IMR-90 (cell line): Measurements from ENCODE around the gene B4GALNT3. TPM values are rescaled to one million over a fixed set of nuclear protein-coding genes. Genes with fewer than 3 reads are reported as not detected.

ENCODE experiments used
- ATAC-seq: fragments of 200-7000 bp; cut with Tn5 transposase; 2 replicates; pipeline ENCODE4 v1.9.1; 2020; ENCODE audit warnings: low read depth, mild to moderate bottlenecking, moderate library complexity
- BruUV-seq: library from RNA; stranded (reverse); fragments of 400-500 nt; replicated peaks from 2 replicates; lab custom pipeline; 2021; lab: Mats Ljungman, UMichigan
- CTCF ChIA-PET: fragments of 300-600 bp; formaldehyde crosslinking; extraction: SDS; loops from one replicate; lab custom pipeline; 2021; ENCODE audit warnings: antibody characterized with exemption; lab: Yijun Ruan, JAX
- POLR2A ChIA-PET: fragments of 300-600 bp; sonication (Branson Sonifier 250); formaldehyde crosslinking; loops from one replicate; lab custom pipeline; 2022; ENCODE audit warnings: antibody characterized with exemption; ENCODE audit not compliant: unreplicated experiment; lab: Charles Lee
- DNase-seq: peaks from one replicate; pipeline ENCODE4 v3.0.0; 2013
- H2AFZ ChIP-seq: replicated peaks from 2 replicates; pipeline ENCODE3; 2013; ENCODE audit warnings: low read length, mild to moderate bottlenecking; ENCODE audit not compliant: poor library complexity
- H2AK5ac ChIP-seq: 2 replicates; pipeline ENCODE4 v1.6.1; 2013; ENCODE audit warnings: low read depth, low read length, inconsistent platforms
- H2AK9ac ChIP-seq: replicated peaks from 2 replicates; pipeline ENCODE3; 2013; ENCODE audit warnings: mild to moderate bottlenecking, low read depth, low read length, moderate library complexity; ENCODE audit not compliant: poor library complexity
- H2BK120ac ChIP-seq: 2 replicates; pipeline ENCODE4 v1.6.1; 2013; ENCODE audit warnings: low read depth, low read length, inconsistent platforms
- H2BK15ac ChIP-seq: 3 replicates; pipeline ENCODE4 v1.6.1; 2013; ENCODE audit warnings: low read depth, low read length, inconsistent platforms
- H2BK20ac ChIP-seq: 2 replicates; pipeline ENCODE4 v1.6.1; 2013; ENCODE audit warnings: low read depth, mild to moderate bottlenecking, inconsistent platforms, low read length, moderate library complexity
- H2BK5ac ChIP-seq: 2 replicates; pipeline ENCODE4 v1.6.1; 2013; ENCODE audit warnings: mild to moderate bottlenecking, low read depth, low read length, inconsistent platforms; ENCODE audit not compliant: poor library complexity, severe bottlenecking
- H3K14ac ChIP-seq: replicated peaks from 2 replicates; pipeline ENCODE4 v1.6.1; 2013; ENCODE audit warnings: low read depth, low read length, inconsistent platforms
- H3K18ac ChIP-seq: 2 replicates; pipeline ENCODE4 v1.6.1; 2013; ENCODE audit warnings: low read depth, low read length, control low read depth
- H3K23ac ChIP-seq: 2 replicates; pipeline ENCODE4 v1.6.1; 2013; ENCODE audit warnings: low read depth, low read length, inconsistent platforms
- H3K27ac ChIP-seq: 2 replicates; pipeline ENCODE4 v1.5.1; 2013; ENCODE audit warnings: mild to moderate bottlenecking, control low read depth, low read length; ENCODE audit not compliant: insufficient read depth
- H3K27me3 ChIP-seq: 2 replicates; pipeline ENCODE4 v1.6.1; 2013; ENCODE audit warnings: low read length; ENCODE audit not compliant: control insufficient read depth, insufficient read depth
- H3K36me3 ChIP-seq: 2 replicates; pipeline ENCODE4 v1.6.1; 2013; ENCODE audit warnings: low read length, mixed read lengths; ENCODE audit not compliant: control insufficient read depth, insufficient read depth
- H3K4ac ChIP-seq: 2 replicates; pipeline ENCODE4 v1.6.1; 2013; ENCODE audit warnings: low read depth, low read length, inconsistent platforms
- H3K4me1 ChIP-seq: 2 replicates; pipeline ENCODE4 v1.6.1; 2013; ENCODE audit warnings: low read length, mixed read lengths; ENCODE audit not compliant: control insufficient read depth, insufficient read depth
- H3K4me2 ChIP-seq: 2 replicates; pipeline ENCODE4 v1.6.1; 2013; ENCODE audit warnings: low read depth, mild to moderate bottlenecking, control low read depth, low read length, moderate library complexity
- H3K4me3 ChIP-seq: 2 replicates; pipeline ENCODE4 v1.5.1; 2013; ENCODE audit warnings: low read depth, mild to moderate bottlenecking, control low read depth, low read length, moderate library complexity; ENCODE audit not compliant: insufficient read depth
- H3K56ac ChIP-seq: 2 replicates; pipeline ENCODE4 v1.6.1; 2013; ENCODE audit warnings: low read length, inconsistent platforms; ENCODE audit not compliant: insufficient read depth; ENCODE audit errors: extremely low read depth
- H3K79me1 ChIP-seq, 2 experiments: 2 replicates each; pipeline ENCODE4 v1.6.1; 2013; ENCODE audit warnings: low read length in 2 of 2, inconsistent platforms in 1 of 2, low read depth in 1 of 2
- H3K9ac ChIP-seq: 2 replicates; pipeline ENCODE4 v1.6.1; 2013; ENCODE audit warnings: low read depth, low read length, control low read depth
- H3K9me1 ChIP-seq: 2 replicates; pipeline ENCODE4 v1.6.1; 2013; ENCODE audit warnings: low read length, inconsistent platforms; ENCODE audit not compliant: insufficient read depth
- H3K9me3 ChIP-seq: 2 replicates; pipeline ENCODE4 v1.6.1; 2013; ENCODE audit warnings: low read length; ENCODE audit not compliant: control insufficient read depth, insufficient read depth
- H4K20me1 ChIP-seq: 2 replicates; pipeline ENCODE4 v1.6.1; 2013; ENCODE audit warnings: low read length, inconsistent platforms; ENCODE audit not compliant: insufficient read depth
- H4K5ac ChIP-seq: 2 replicates; pipeline ENCODE4 v1.6.1; 2013; ENCODE audit warnings: mild to moderate bottlenecking, low read depth, low read length, control low read depth
- H4K8ac ChIP-seq, 2 experiments: 2 replicates each; pipeline ENCODE4 v1.6.1; 2013; ENCODE audit warnings: low read depth in 2 of 2, low read length in 2 of 2, control low read depth in 1 of 2, inconsistent platforms in 1 of 2
- H4K91ac ChIP-seq: 2 replicates; pipeline ENCODE4 v1.6.1; 2013; ENCODE audit warnings: low read depth, low read length, inconsistent platforms; ENCODE audit not compliant: insufficient read depth
- BHLHE40 ChIP-seq: fragments of 150-350 bp; IDR thresholded peaks from 2 replicates; pipeline ENCODE4 v1.6.1; 2016; ENCODE audit warnings: mild to moderate bottlenecking, low read depth, low read length
- CEBPB ChIP-seq: IDR thresholded peaks from 2 replicates; pipeline ENCODE4 v1.6.1; 2012; ENCODE audit warnings: low read depth, low read length, improper control_type of control experiment
- CHD1 ChIP-seq: IDR thresholded peaks from 2 replicates; pipeline ENCODE4 v1.6.1; 2012; ENCODE audit warnings: low read depth, low read length, improper control_type of control experiment
- CTCF ChIP-seq: conservative IDR thresholded peaks from 2 replicates; pipeline ENCODE4 v1.5.1; 2012; ENCODE audit warnings: mild to moderate bottlenecking, low read depth, low read length, improper control_type of control experiment
- ELK1 ChIP-seq: fragments of 150-350 bp; IDR thresholded peaks from 2 replicates; pipeline ENCODE4 v1.6.1; 2016; ENCODE audit warnings: low read depth, mild to moderate bottlenecking, low read length, moderate library complexity, borderline replicate concordance
- FOS ChIP-seq: fragments of 150-350 bp; IDR thresholded peaks from 2 replicates; pipeline ENCODE4 v1.6.1; 2016; ENCODE audit warnings: low read depth, low read length
- MAFK ChIP-seq: IDR thresholded peaks from 2 replicates; pipeline ENCODE4 v1.6.1; 2012; ENCODE audit warnings: low read depth, low read length, improper control_type of control experiment
- MAZ ChIP-seq: IDR thresholded peaks from 2 replicates; pipeline ENCODE4 v1.6.1; 2012; ENCODE audit warnings: low read depth, mild to moderate bottlenecking, low read length, improper control_type of control experiment, moderate library complexity, borderline replicate concordance
- MXI1 ChIP-seq: IDR thresholded peaks from 2 replicates; pipeline ENCODE4 v1.6.1; 2012; ENCODE audit warnings: low read depth, mild to moderate bottlenecking, low read length, moderate library complexity, borderline replicate concordance
- NFE2L2 ChIP-seq: fragments of 150-350 bp; IDR thresholded peaks from 2 replicates; pipeline ENCODE4 v1.6.1; 2016; ENCODE audit warnings: low read depth, mild to moderate bottlenecking, low read length
- POLR2A ChIP-seq: IDR thresholded peaks from 2 replicates; pipeline ENCODE4 v1.6.1; 2012; ENCODE audit warnings: mild to moderate bottlenecking, low read depth, low read length
- RAD21 ChIP-seq: IDR thresholded peaks from 2 replicates; pipeline ENCODE4 v1.6.1; 2012; ENCODE audit warnings: low read length, improper control_type of control experiment
- RCOR1 ChIP-seq: IDR thresholded peaks from 2 replicates; pipeline ENCODE4 v1.6.1; 2012; ENCODE audit warnings: mild to moderate bottlenecking, low read length, improper control_type of control experiment; ENCODE audit not compliant: insufficient replicate concordance
- RFX5 ChIP-seq: IDR thresholded peaks from 2 replicates; pipeline ENCODE4 v1.8.0; 2012; ENCODE audit warnings: low read depth, mild to moderate bottlenecking, low read length, moderate library complexity
- SMC3 ChIP-seq: fragments of 150-350 bp; IDR thresholded peaks from 2 replicates; pipeline ENCODE4 v1.6.1; 2016; ENCODE audit warnings: low read depth, mild to moderate bottlenecking, antibody characterized with exemption, low read length, moderate library complexity
- WGBS, 2 experiments: methylation state at CpG; one replicate each; pipeline versions ENCODE4 v1.1.5 to v1.1.7; 2013; ENCODE audit warnings: missing lambda C conversion rate in 2 of 2; ENCODE audit not compliant: insufficient read length in 1 of 2; ENCODE audit errors: extremely low coverage in 2 of 2; 5-methylcytosine and 5-hydroxymethylcytosine counted together
- dilution Hi-C: fragments of 300-500 bp; cut with HindIII; formaldehyde crosslinking; loops from one replicate; pipeline ENCODE4 v1.14.3; 2018; ENCODE audit warnings: low sequenced_read_pairs; ENCODE audit not compliant: unreplicated experiment
- in situ Hi-C: fragments of 300-500 bp; cut with MboI; formaldehyde crosslinking; loops from 3 replicates; pipeline ENCODE4 v1.14.3; 2019; ENCODE audit warnings: low sequenced_read_pairs, inconsistent platforms, mixed read lengths
- intact Hi-C: fragments of 100-400 bp; cut with micrococcal nuclease; formaldehyde crosslinking; loops from 2 replicates; pipeline ENCODE4 v1.10.0; 2022
- polyA plus RNA-seq, 3 experiments: library from polyadenylated mRNA; depleted of rRNA; stranded (reverse); fragments of >200 nt; gene quantifications; 2 replicates each; pipeline ENCODE4 v1.2.3, GENCODE V29; 2012; ENCODE audit warnings: low replicate concordance in 1 of 3
- total RNA-seq: library from RNA; depleted of rRNA; stranded (reverse); fragments of >200 nt; gene quantifications from 2 replicates; pipeline ENCODE4 v1.2.3, GENCODE V29; 2012

Gene B4GALNT3
- total and polyA plus RNA-seq, 2 of the 4 experiments (the other 2 are of a cell fraction): not detected

- dilution Hi-C loops (no loop called here), in situ Hi-C loops (loop anchor here (5.0 kb wide), 1 partner anchor 89 kb away; no protein-coding TSS in a partner anchor), intact Hi-C loops (no loop called here)
- Histone ChIP-seq H3K9me3 (peaks cover 3% of the 10 kb centered on the region; the same call in 1 of the 2 replicates), H3K4me3 (no peak overlapping the region), H4K91ac (no peak overlapping the region), H3K14ac (no peak overlapping the region), H4K20me1 (no peaks in the 10 kb centered on the region), H3K23ac (no peak overlapping the region), H2BK120ac (no peak overlapping the region), H3K9me1 (no peaks in the 10 kb centered on the region), H3K79me1 (no peaks in the 10 kb centered on the region), H2BK20ac (no peak overlapping the region), H2BK15ac (no peak overlapping the region), H2AK9ac (no peak overlapping the region), H2AK5ac (no peak overlapping the region), H3K27me3 (peaks cover 44% of the 10 kb centered on the region), H3K56ac (no peak overlapping the region), H3K27ac (no peak overlapping the region), H3K4ac (no peak overlapping the region), H3K18ac (no peak overlapping the region), H3K4me2 (no peak overlapping the region), H4K8ac (no peak overlapping the region), H3K4me1 (peaks cover 4% of the 10 kb centered on the region; the same call in 1 of the 2 replicates), H4K5ac (no peak overlapping the region), H3K9ac (no peak overlapping the region), H2AFZ (no peak overlapping the region), H2BK5ac (no peak overlapping the region), H3K36me3 (no peaks in the 10 kb centered on the region)
- CTCF ChIA-PET: no interaction called here
- DNase-seq (no peak), ATAC-seq (no peak)
- no CpG with 5 or more reads among the region's 3 CpGs for WGBS, 2 experiments
- POLR2A ChIA-PET: no interaction called here
- TF ChIP-seq MXI1 (no peak), NFE2L2 (no peak), CTCF (no peak), BHLHE40 (no peak), POLR2A (no peak), FOS (no peak), SMC3 (no peak), MAZ (no peak), RFX5 (no peak), CEBPB (no peak), CHD1 (no peak), MAFK (no peak), RCOR1 (no peak), ELK1 (no peak), RAD21 (no peak)
- BruUV-seq: no TSS peak
Measured at GRCh38 chr12:536751-537245, 77.1 kb downstream of the B4GALNT3 start.
